Uterus (tissue), 2 donors: ENCODE data around the gene SEMA3B.
A peak's percentile ranks its signal among the peaks of the same experiment; 100 is the strongest.

Experiments
- CTCF ChIP-seq, 4 experiments: fragments of 200-600 bp in 2 of 4; fragments of 450-650 bp in 2 of 4; sonication (generic) in 2 of 4; IDR thresholded peaks; one replicate each; pipeline ENCODE4 v1.5.1; 2016 to 2019; ENCODE audit warnings: antibody characterized with exemption in 4 of 4, mild to moderate bottlenecking in 2 of 4, moderate library complexity in 1 of 4
- POLR2A ChIP-seq, 2 donors: fragments of 450-650 bp; IDR thresholded peaks; one replicate each; pipeline ENCODE4 v1.6.1; 2016; ENCODE audit warnings: antibody characterized with exemption in 2 of 2, mild to moderate bottlenecking in 1 of 2, moderate library complexity in 1 of 2

- TF ChIP-seq CTCF (IDR thresholded peaks at IDR 0.05) (peak; percentile 28 to 58 (median 48)), POLR2A (IDR thresholded peaks at IDR 0.05) (peak; percentile 23 to 72)
Observed at GRCh38 chr3:50321336-50322114, 52.6 kb downstream of the SEMA3B start.
